HepG2 (cell line): ENCODE results near the gene ABCC9.

Source experiments
- HCFC1 ChIP-seq: fragments of 150-350 bp; IDR thresholded peaks from 2 replicates; pipeline ENCODE4 v1.6.1; 2014; ENCODE audit warnings: low read depth, low read length
- HDAC6 ChIP-seq: fragments of 200-600 bp; sonication (generic); IDR thresholded peaks from 2 replicates; pipeline ENCODE4 v1.7.0; 2017; ENCODE audit warnings: mild to moderate bottlenecking, antibody characterized with exemption, low read length, low read depth
- SP2 ChIP-seq: sonication (generic); formaldehyde crosslinking; IDR thresholded peaks from 2 replicates; pipeline ENCODE4 v1.5.1; 2020; ENCODE audit warnings: mild to moderate bottlenecking, missing genetic modification reagents
- TRIM24 ChIP-seq: sonication (generic); formaldehyde crosslinking; IDR thresholded peaks from 2 replicates; pipeline ENCODE4 v1.8.0; 2022; ENCODE audit warnings: mild to moderate bottlenecking, missing genetic modification reagents
- ZKSCAN5 ChIP-seq: sonication (generic); formaldehyde crosslinking; IDR thresholded peaks from 2 replicates; pipeline ENCODE4 v1.5.1; 2020; ENCODE audit warnings: mild to moderate bottlenecking, missing genetic modification reagents
- ZNF589 ChIP-seq: sonication (generic); formaldehyde crosslinking; conservative IDR thresholded peaks from 2 replicates; pipeline ENCODE4 v1.8.0; 2022; ENCODE audit warnings: mild to moderate bottlenecking, moderate library complexity, missing genetic modification reagents
- TF ChIP-seq, protein P1 (sequence below), 2 experiments: IDR thresholded peaks; 2 replicates each; pipeline ENCODE4 v1.6.1; 2011 to 2012; ENCODE audit warnings: low read length in 2 of 2, borderline replicate concordance in 1 of 2, low read depth in 1 of 2, mild to moderate bottlenecking in 1 of 2, moderate library complexity in 1 of 2
- TF ChIP-seq, protein P2 (sequence below): sonication (generic); formaldehyde crosslinking; IDR thresholded peaks from 2 replicates; pipeline ENCODE4 v1.4.0; 2020; ENCODE audit warnings: missing genetic modification reagents
- TF ChIP-seq, protein P3 (sequence below): sonication (generic); formaldehyde crosslinking; conservative IDR thresholded peaks from 2 replicates; pipeline ENCODE4 v1.4.0; 2020; ENCODE audit warnings: missing genetic modification reagents
- TF ChIP-seq, protein P4 (sequence below): sonication (generic); formaldehyde crosslinking; IDR thresholded peaks from 2 replicates; pipeline ENCODE4 v1.9.0; 2021; ENCODE audit warnings: missing genetic modification reagents, borderline replicate concordance

DNA sequence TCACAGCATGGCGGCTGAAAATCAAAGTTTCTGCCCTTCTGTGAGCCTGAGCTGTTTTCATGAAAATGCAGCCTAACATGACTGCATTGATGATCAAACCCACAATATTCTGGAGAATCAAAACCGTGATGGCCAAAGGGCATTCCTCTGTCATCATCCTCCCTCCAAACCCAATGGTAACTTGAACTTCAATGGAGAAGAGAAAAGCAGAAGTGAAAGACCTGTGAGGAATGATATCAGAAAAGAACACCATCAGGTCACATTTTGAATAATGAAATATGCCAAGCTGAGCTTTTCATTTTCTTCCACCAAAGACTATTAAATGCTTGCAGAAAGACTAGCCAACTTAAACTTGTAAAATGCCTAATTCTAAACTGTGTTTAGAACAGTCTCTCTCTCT, 174.8 kb downstream of the ABCC9 start:
- TF ChIP-seq, protein P1, sequence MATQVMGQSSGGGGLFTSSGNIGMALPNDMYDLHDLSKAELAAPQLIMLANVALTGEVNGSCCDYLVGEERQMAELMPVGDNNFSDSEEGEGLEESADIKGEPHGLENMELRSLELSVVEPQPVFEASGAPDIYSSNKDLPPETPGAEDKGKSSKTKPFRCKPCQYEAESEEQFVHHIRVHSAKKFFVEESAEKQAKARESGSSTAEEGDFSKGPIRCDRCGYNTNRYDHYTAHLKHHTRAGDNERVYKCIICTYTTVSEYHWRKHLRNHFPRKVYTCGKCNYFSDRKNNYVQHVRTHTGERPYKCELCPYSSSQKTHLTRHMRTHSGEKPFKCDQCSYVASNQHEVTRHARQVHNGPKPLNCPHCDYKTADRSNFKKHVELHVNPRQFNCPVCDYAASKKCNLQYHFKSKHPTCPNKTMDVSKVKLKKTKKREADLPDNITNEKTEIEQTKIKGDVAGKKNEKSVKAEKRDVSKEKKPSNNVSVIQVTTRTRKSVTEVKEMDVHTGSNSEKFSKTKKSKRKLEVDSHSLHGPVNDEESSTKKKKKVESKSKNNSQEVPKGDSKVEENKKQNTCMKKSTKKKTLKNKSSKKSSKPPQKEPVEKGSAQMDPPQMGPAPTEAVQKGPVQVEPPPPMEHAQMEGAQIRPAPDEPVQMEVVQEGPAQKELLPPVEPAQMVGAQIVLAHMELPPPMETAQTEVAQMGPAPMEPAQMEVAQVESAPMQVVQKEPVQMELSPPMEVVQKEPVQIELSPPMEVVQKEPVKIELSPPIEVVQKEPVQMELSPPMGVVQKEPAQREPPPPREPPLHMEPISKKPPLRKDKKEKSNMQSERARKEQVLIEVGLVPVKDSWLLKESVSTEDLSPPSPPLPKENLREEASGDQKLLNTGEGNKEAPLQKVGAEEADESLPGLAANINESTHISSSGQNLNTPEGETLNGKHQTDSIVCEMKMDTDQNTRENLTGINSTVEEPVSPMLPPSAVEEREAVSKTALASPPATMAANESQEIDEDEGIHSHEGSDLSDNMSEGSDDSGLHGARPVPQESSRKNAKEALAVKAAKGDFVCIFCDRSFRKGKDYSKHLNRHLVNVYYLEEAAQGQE (IDR thresholded peaks at IDR 0.05; ENCODE audit: borderline replicate concordance in 1 of 2, low read depth in 1 of 2, low read length in 2 of 2) = no peak
- TF ChIP-seq, protein P2, sequence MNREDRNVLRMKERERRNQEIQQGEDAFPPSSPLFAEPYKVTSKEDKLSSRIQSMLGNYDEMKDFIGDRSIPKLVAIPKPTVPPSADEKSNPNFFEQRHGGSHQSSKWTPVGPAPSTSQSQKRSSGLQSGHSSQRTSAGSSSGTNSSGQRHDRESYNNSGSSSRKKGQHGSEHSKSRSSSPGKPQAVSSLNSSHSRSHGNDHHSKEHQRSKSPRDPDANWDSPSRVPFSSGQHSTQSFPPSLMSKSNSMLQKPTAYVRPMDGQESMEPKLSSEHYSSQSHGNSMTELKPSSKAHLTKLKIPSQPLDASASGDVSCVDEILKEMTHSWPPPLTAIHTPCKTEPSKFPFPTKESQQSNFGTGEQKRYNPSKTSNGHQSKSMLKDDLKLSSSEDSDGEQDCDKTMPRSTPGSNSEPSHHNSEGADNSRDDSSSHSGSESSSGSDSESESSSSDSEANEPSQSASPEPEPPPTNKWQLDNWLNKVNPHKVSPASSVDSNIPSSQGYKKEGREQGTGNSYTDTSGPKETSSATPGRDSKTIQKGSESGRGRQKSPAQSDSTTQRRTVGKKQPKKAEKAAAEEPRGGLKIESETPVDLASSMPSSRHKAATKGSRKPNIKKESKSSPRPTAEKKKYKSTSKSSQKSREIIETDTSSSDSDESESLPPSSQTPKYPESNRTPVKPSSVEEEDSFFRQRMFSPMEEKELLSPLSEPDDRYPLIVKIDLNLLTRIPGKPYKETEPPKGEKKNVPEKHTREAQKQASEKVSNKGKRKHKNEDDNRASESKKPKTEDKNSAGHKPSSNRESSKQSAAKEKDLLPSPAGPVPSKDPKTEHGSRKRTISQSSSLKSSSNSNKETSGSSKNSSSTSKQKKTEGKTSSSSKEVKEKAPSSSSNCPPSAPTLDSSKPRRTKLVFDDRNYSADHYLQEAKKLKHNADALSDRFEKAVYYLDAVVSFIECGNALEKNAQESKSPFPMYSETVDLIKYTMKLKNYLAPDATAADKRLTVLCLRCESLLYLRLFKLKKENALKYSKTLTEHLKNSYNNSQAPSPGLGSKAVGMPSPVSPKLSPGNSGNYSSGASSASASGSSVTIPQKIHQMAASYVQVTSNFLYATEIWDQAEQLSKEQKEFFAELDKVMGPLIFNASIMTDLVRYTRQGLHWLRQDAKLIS (CRISPR knock-in tag) = no peak
- TF ChIP-seq SP2 (CRISPR knock-in tag) = no peak
- no peak for TF ChIP-seq HCFC1
- TF ChIP-seq, protein P3, sequence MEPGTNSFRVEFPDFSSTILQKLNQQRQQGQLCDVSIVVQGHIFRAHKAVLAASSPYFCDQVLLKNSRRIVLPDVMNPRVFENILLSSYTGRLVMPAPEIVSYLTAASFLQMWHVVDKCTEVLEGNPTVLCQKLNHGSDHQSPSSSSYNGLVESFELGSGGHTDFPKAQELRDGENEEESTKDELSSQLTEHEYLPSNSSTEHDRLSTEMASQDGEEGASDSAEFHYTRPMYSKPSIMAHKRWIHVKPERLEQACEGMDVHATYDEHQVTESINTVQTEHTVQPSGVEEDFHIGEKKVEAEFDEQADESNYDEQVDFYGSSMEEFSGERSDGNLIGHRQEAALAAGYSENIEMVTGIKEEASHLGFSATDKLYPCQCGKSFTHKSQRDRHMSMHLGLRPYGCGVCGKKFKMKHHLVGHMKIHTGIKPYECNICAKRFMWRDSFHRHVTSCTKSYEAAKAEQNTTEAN (CRISPR knock-in tag) = no peak
- no peak for TF ChIP-seq ZNF589 (CRISPR knock-in tag)
- TF ChIP-seq HDAC6 = no peak
- TF ChIP-seq ZKSCAN5 (CRISPR knock-in tag) = no peak
- no peak for TF ChIP-seq TRIM24 (CRISPR knock-in tag)
- TF ChIP-seq, protein P4, sequence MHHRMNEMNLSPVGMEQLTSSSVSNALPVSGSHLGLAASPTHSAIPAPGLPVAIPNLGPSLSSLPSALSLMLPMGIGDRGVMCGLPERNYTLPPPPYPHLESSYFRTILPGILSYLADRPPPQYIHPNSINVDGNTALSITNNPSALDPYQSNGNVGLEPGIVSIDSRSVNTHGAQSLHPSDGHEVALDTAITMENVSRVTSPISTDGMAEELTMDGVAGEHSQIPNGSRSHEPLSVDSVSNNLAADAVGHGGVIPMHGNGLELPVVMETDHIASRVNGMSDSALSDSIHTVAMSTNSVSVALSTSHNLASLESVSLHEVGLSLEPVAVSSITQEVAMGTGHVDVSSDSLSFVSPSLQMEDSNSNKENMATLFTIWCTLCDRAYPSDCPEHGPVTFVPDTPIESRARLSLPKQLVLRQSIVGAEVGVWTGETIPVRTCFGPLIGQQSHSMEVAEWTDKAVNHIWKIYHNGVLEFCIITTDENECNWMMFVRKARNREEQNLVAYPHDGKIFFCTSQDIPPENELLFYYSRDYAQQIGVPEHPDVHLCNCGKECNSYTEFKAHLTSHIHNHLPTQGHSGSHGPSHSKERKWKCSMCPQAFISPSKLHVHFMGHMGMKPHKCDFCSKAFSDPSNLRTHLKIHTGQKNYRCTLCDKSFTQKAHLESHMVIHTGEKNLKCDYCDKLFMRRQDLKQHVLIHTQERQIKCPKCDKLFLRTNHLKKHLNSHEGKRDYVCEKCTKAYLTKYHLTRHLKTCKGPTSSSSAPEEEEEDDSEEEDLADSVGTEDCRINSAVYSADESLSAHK = no peak
